Measurements from ENCODE around the gene PBLD.
"Not testable (repeated sequence)": the region's sequence is repeated elsewhere in the genome, so short reads cannot be mapped to it uniquely, and the experiment has no call there.

PBLD gene

GRCh38 chr10:68305854-68306253, 26.9 kb downstream of the PBLD start:
- H3K27me3 Mint-ChIP-seq = no peaks in the 10 kb centered on the region

GRCh38 chr10:68303849-68304412, 28.8 kb downstream of the PBLD start:
- Mint-ChIP-seq H3K27me3 (no peaks in the 10 kb centered on the region), H3K9me3 (ENCODE audit: low read depth) (no peaks in the 10 kb centered on the region)

More at GRCh38 chr10:68305854-68306253, 26.9 kb downstream of the PBLD start:
- H3K4me3 Mint-ChIP-seq = no peak overlapping the region
- H3K9me3 Mint-ChIP-seq (ENCODE audit: low read depth) = no peaks in the 10 kb centered on the region
- H3K27ac Mint-ChIP-seq = no peak overlapping the region
- H3K4me1 Mint-ChIP-seq (ENCODE audit: low read depth) = no peaks in the 10 kb centered on the region
- H3K36me3 Mint-ChIP-seq = no peaks in the 10 kb centered on the region

GRCh38 chr10:68302871-68303270, 29.9 kb downstream of the PBLD start:
- Mint-ChIP-seq H3K4me3 (no peak overlapping the region), H3K27me3 (no peaks in the 10 kb centered on the region), H3K9me3 (ENCODE audit: low read depth) (no peaks in the 10 kb centered on the region), H3K4me1 (ENCODE audit: low read depth) (no peaks in the 10 kb centered on the region), H3K27ac (no peak overlapping the region), H3K36me3 (no peaks in the 10 kb centered on the region)

More at GRCh38 chr10:68303849-68304412, 28.8 kb downstream of the PBLD start:
- H3K27ac Mint-ChIP-seq = no peak overlapping the region
- no peak overlapping the region for H3K4me3 Mint-ChIP-seq
- no peaks in the 10 kb centered on the region for H3K36me3 Mint-ChIP-seq
- no peaks in the 10 kb centered on the region for H3K4me1 Mint-ChIP-seq (ENCODE audit: low read depth)

GRCh38 chr10:68302503-68302823, 30.3 kb downstream of the PBLD start:
- no peak overlapping the region for H3K4me3 Mint-ChIP-seq
- no peaks in the 10 kb centered on the region for H3K9me3 Mint-ChIP-seq (ENCODE audit: low read depth)
- H3K27me3 Mint-ChIP-seq = no peaks in the 10 kb centered on the region
- H3K36me3 Mint-ChIP-seq = no peaks in the 10 kb centered on the region
- H3K4me1 Mint-ChIP-seq (ENCODE audit: low read depth) = no peaks in the 10 kb centered on the region
- no peak overlapping the region for H3K27ac Mint-ChIP-seq

- H3K4me1 Mint-ChIP-seq (ENCODE audit: low read depth) = no peaks in the 10 kb centered on the region
Observed at GRCh38 chr10:68301790-68302502, 30.8 kb downstream of the PBLD start.

GRCh38 chr10:68301301-68301700, 31.4 kb downstream of the PBLD start:
- Mint-ChIP-seq H3K27me3 (no peaks in the 10 kb centered on the region), H3K36me3 (no peaks in the 10 kb centered on the region), H3K9me3 (ENCODE audit: low read depth) (no peaks in the 10 kb centered on the region), H3K4me3 (no peak overlapping the region), H3K4me1 (ENCODE audit: low read depth) (no peaks in the 10 kb centered on the region), H3K27ac (no peak overlapping the region)

More at GRCh38 chr10:68301790-68302502, 30.8 kb downstream of the PBLD start:
- Mint-ChIP-seq H3K27me3 (no peaks in the 10 kb centered on the region), H3K9me3 (ENCODE audit: low read depth) (no peaks in the 10 kb centered on the region), H3K36me3 (no peaks in the 10 kb centered on the region), H3K27ac (no peak overlapping the region), H3K4me3 (no peak overlapping the region)

- H3K4me1 Mint-ChIP-seq (ENCODE audit: low read depth) = no peaks in the 10 kb centered on the region
- H3K4me3 Mint-ChIP-seq = no peak overlapping the region
- H3K27me3 Mint-ChIP-seq = no peaks in the 10 kb centered on the region
- H3K27ac Mint-ChIP-seq = no peak overlapping the region
- H3K9me3 Mint-ChIP-seq (ENCODE audit: low read depth) = no peaks in the 10 kb centered on the region
- H3K36me3 Mint-ChIP-seq = no peaks in the 10 kb centered on the region
Observed at GRCh38 chr10:68296843-68297663, 35.7 kb downstream of the PBLD start.

- Mint-ChIP-seq H3K4me1 (ENCODE audit: low read depth) (no peaks in the 10 kb centered on the region), H3K27ac (no peak overlapping the region), H3K9me3 (ENCODE audit: low read depth) (no peaks in the 10 kb centered on the region), H3K4me3 (no peak overlapping the region), H3K36me3 (peaks cover 2% of the 10 kb centered on the region), H3K27me3 (no peaks in the 10 kb centered on the region)
Observed at GRCh38 chr10:68290736-68291135, 42.0 kb downstream of the PBLD start.

GRCh38 chr10:68288717-68289116, 44.0 kb downstream of the PBLD start:
- Mint-ChIP-seq H3K9me3 (ENCODE audit: low read depth) (no peaks in the 10 kb centered on the region), H3K27ac (no peak overlapping the region), H3K27me3 (no peaks in the 10 kb centered on the region), H3K4me1 (ENCODE audit: low read depth) (no peaks in the 10 kb centered on the region), H3K4me3 (no peak overlapping the region), H3K36me3 (peaks cover 2% of the 10 kb centered on the region)

GRCh38 chr10:68284062-68285001, 48.4 kb downstream of the PBLD start:
- no peak overlapping the region for H3K27ac Mint-ChIP-seq
- H3K4me3 Mint-ChIP-seq = no peak overlapping the region
- H3K27me3 Mint-ChIP-seq = no peaks in the 10 kb centered on the region
- H3K9me3 Mint-ChIP-seq (ENCODE audit: low read depth) = no peaks in the 10 kb centered on the region
- H3K4me1 Mint-ChIP-seq (ENCODE audit: low read depth) = peaks cover 4% of the 10 kb centered on the region
- H3K36me3 Mint-ChIP-seq = no peaks in the 10 kb centered on the region

GRCh38 chr10:68280758-68281157, 52.0 kb downstream of the PBLD start:
- Mint-ChIP-seq H3K36me3 (peaks cover 10% of the 10 kb centered on the region), H3K9me3 (ENCODE audit: low read depth) (peaks cover 17% of the 10 kb centered on the region), H3K4me1 (ENCODE audit: low read depth) (peaks cover 4% of the 10 kb centered on the region), H3K27me3 (no peaks in the 10 kb centered on the region), H3K4me3 (no peak overlapping the region), H3K27ac (no peak overlapping the region)

- not testable (repeated sequence) for H3K27ac Mint-ChIP-seq; H3K27me3 Mint-ChIP-seq; H3K4me3 Mint-ChIP-seq; H3K4me1 Mint-ChIP-seq (ENCODE audit: low read depth)
- Mint-ChIP-seq H3K36me3 (peaks cover 10% of the 10 kb centered on the region), H3K9me3 (ENCODE audit: low read depth) (peaks cover 17% of the 10 kb centered on the region)
Observed at GRCh38 chr10:68278906-68279753, 53.6 kb downstream of the PBLD start.

- H3K27ac Mint-ChIP-seq; H3K4me1 Mint-ChIP-seq (ENCODE audit: low read depth); H3K4me3 Mint-ChIP-seq; H3K27me3 Mint-ChIP-seq: not testable (repeated sequence)
- H3K9me3 Mint-ChIP-seq (ENCODE audit: low read depth) = peaks cover 17% of the 10 kb centered on the region
- H3K36me3 Mint-ChIP-seq = peaks cover 10% of the 10 kb centered on the region
Observed at GRCh38 chr10:68277814-68278213, 54.9 kb downstream of the PBLD start.

- Mint-ChIP-seq H3K27ac (no peak overlapping the region), H3K4me1 (ENCODE audit: low read depth) (no peaks in the 10 kb centered on the region), H3K27me3 (no peaks in the 10 kb centered on the region), H3K36me3 (peaks cover 10% of the 10 kb centered on the region), H3K4me3 (no peak overlapping the region), H3K9me3 (ENCODE audit: low read depth) (peaks cover 17% of the 10 kb centered on the region)
Observed at GRCh38 chr10:68276224-68276623, 56.5 kb downstream of the PBLD start.
